NCI-H1092 treated with DMSO at 0.1 percent for 48 hours (cell line): ENCODE measurements around the gene ATP6V1C2.

Experiments used
- DNase-seq: peaks from one replicate; lab custom pipeline; 2025; lab: John Stamatoyannopoulos, UW

The ATP6V1C2 gene, protein sequence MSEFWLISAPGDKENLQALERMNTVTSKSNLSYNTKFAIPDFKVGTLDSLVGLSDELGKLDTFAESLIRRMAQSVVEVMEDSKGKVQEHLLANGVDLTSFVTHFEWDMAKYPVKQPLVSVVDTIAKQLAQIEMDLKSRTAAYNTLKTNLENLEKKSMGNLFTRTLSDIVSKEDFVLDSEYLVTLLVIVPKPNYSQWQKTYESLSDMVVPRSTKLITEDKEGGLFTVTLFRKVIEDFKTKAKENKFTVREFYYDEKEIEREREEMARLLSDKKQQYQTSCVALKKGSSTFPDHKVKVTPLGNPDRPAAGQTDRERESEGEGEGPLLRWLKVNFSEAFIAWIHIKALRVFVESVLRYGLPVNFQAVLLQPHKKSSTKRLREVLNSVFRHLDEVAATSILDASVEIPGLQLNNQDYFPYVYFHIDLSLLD

DNA sequence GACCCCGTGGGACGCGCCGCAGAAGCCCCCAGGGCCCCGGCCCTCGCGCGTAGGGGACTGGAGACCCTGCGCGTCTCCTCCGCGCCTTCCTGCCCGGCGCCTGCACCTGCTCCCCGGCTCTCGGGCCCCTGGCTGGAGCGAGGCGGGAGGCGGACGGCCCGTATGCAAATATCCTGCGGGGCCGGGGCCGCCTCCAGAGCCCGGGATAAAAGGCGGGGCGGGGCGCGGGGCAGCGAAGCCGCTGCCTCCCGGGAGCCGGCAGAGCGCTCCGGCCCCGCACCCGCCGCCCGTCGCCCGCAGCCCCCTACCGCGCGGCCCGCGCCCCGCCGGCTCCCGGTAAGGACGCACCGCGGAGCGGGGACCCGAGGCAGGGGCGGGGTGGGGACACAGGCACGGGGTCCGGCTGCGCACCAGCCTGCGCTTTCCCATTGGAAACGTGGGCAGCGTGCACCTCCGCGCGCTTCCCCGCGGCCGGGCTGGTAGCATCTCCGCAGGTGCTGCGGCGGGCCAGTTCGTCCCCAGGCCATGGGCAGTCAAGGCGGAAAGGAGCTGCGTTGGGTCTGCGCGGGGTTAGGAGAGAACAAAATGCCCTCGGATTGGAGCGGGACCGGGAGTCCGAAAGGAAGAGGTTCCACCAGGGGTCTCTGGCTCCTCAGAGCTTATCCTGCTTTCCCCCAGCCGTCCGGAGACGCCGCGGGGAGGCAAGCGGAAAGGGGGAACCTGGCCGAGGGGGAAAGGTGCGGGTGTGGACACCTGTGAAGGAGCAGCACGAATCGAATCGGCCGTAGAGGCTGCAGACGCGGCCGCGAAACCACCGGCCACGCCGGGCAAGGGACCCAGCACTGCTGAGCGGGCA lies at the start of gene ATP6V1C2:
Gene ATP6V1C2, plus strand, starts transcription at position 235 of the 856 bp plus-strand sequence. CDS start 1,220 bp downstream, outside the sequence.
- no peak for DNase-seq

DNA sequence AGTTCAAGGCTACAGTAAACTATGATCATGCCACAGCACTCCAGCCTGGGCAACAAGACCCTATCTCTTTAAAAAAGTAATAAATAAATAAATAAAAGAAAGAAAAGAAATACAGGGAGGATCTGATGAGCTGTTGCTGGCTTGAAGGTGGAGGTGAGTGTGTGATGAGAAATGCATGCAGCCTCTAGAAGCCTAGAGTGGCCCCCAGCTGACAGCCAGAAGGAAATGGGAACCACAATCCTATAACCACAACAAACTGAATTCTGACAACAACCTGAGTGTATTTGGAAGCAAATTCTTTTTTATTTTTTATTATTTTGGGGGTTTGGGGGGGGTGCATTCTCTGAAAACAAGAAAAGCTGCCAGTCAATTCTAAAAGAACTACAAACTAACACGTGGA lies 46.3 kb upstream of the ATP6V1C2 start:
- no peak for DNase-seq

DNA sequence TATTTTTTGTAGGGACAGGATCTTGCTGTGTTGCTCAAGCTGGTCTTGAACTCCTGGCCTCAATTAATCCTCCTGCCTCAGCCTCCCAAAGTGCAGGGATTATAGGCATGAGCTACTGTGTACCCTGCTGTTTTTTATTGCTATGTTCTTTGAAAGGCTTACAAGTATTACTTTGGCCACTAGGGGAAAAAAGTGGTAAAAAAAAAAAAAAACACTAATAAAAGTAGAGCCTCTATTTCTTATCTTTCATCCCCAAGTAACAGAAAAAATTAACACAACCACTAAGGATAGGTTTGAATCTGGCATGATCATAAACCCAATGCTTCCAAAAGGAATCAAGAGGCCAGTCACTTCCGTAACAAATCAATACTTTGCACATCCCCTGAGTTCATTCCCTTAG lies 43.2 kb upstream of the ATP6V1C2 start:
- no peak for DNase-seq

DNA sequence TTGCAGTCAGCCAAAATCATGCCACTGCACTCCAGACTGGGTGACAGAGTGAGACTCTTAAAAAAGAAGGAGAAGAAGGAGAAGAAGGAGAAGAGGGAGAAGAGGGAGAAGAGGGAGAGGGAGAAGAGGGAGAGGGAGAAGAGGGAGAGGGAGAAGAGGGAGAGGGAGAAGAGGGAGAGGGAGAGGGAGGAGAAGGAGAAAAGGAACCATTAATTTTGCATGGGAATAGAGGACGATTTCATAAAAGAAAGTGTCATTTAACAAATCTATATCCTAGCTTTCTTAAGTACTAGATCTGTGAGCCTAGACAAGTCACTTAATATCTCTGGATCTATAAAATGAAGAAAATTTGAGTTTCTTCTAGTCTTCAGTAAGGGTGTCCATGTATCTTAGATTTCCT lies 41.2 kb upstream of the ATP6V1C2 start:
- DNase-seq, result no peak

DNA sequence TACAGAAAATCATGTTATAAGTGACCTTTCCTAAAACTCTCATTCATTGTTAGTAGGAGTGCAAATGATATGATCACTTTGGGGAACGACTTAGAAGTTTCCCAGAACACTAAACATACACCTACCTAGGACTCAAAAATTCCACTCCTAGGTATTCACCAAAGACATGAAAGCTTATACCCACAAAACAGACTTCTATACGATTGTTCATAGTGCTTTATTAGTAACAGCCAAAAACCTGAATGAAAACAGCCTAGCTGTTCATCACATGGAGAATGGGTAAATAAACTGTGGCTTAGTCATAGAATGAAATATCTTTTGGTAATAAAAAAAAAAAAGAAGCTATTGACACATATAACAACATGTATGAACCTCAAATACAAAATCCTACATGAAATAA lies 40.5 kb upstream of the ATP6V1C2 start:
- DNase-seq, result no peak

DNA sequence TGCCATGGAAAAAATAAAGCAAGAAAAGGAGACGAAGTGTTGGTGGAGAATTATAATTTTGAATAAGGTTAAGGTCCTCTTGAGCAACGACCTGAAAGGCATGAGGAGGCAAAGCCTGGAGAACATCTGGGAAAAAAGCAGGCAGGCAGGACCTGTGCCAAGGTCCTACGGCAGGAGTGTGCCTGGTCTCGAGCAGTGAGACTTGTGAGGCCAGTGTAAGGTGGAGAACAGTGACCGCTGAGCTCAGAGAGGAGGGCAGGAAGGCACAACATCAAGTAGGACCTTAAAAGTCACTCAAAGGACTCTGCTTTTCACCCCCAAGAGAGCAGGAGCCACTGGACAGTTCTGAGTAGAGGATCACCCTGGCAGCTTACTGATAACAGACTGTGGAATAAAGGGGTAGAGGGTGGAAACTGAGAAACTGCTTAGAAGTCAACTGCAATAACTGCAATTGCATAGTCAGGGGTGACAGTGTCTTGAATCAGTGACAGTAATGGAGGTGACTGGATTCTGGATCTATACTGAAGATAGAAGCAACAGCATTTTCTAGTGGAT lies 35.2 kb upstream of the ATP6V1C2 start:
- no peak for DNase-seq

DNA sequence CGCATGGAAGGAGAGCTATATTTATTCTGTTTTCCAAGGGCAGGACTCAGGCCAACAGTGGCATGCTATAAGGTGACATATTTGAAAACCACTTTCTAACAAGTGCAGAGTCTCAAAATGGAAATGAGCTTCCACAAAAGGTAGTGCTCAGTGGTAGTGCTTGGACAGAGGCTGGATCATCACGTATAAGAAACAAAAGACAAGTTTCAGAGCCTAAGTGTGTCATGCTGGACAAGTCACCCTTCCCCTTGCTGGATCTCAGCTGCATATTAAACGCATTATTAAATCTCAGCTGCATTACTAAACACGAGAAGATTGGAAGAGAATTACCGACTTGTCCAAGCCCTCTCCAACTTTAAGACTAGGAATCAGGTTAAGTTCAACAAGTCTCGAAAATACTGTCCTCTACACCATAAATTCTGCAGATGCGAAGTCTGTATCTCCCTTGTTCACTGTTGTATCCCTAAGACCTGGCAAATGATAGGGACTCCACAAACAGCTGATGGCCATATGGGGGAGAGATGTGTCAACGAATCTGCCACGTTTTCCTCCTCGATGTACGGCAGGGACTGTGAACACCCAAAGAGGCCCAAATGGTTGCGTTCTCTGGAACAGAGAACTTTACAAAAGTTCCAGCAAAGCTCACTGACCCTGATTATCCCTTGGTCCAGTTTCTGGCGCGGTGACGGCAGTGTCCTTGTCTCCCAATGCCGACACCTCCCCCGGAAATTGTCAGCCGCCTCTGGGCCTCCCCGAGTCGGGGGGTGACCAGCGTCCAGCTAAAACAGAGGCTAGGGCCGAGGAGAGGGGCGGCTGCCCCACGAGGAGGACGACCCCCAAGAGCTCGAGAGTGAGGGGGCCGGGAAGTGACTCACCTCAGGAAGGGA lies 32.3 kb upstream of the ATP6V1C2 start:
- no peak for DNase-seq

DNA sequence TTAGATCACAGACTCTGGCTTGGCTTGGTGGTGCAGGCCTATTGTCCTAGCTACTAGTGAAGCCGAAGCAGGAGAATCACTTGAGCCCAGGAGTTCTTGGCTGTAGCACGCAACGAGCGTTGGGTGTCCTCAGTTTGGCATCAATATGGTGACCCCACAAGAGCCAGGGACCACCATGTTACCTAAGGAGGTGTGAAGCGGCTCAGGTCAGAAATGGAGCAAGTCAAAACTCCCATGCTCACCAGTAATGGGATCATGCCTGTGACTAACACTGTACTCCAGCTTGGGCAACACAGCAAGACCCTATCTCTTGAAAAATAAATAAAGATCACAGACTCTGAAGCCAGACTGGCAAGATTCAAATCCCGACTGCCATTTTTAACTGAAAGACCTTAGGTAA lies 29.9 kb upstream of the ATP6V1C2 start:
- DNase-seq, result no peak

DNA sequence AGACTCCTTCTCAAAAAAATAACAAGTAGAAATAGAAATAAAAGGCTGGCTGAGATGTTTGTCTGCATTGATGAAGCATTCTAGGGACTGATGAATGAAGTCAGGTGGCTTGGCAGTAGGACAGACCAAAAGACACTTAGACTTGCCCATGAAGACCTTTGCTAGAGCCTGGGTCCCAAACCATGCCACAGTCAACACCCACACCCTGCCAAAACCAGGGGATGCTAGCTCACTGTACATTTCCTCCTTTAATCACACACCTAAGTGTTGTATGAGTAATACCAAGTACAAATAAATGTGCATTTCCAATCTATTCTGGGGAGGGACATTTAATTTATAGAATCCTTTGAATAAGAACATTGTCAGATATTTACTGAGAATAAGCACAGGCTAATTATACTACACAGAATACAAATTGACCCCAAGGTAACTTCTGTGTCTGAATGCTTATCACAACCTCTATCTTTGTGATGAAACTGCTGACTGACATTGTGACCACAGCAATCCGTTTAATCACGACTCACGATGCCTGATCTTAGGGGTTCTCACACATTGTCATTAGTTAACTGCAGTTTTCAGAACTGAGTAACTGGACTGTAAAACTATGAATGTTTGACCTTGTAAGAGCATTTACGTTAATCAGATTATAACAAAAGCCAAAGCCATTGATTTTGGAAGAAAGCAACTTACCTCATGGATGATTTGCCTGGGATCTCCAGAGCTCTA lies 21.2 kb upstream of the ATP6V1C2 start:
- no peak for DNase-seq

DNA sequence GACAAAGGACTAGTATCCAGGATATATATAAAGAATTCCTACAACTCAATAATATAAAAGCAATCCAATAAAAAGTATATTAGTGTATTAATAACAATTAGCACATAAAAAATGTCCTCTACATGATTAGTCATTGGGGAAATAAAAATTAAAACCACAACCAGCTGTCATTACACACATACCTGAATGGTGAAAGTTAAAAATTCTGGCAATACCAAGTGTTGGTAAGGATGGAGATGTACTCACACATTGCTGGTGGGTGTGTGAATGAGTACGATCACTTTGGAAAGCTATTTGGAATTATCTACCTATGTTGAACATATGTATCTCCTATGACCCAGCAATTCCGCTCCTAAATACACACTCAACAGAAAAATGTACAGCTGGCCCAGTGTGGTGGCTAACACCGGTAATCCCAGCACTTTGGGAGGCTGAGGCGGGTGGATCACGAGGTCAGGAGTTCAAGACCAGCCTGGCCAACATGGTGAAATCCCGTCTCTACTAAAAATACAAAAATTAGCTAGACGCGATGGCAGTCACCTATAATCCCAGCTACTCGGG lies 17.3 kb upstream of the ATP6V1C2 start:
- DNase-seq, result no peak

DNA sequence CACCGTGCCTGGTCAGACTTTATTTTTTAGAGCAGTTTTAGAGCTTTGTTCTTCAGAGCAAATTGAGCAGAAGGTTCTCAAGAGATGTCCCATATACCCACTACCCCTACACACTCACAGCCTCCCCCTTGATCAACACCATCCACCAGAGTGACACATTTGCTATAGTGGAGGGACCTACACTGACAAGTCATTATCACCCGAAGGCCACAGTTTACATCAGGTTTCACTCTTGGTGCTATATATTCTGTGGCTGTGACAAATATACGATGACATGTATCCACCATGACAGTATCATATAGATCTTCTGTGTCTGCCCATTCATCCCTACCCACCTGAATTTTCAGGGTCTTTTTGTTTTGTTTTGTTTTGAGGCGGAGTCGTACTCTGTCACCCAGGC lies 15.4 kb upstream of the ATP6V1C2 start:
- no peak for DNase-seq

DNA sequence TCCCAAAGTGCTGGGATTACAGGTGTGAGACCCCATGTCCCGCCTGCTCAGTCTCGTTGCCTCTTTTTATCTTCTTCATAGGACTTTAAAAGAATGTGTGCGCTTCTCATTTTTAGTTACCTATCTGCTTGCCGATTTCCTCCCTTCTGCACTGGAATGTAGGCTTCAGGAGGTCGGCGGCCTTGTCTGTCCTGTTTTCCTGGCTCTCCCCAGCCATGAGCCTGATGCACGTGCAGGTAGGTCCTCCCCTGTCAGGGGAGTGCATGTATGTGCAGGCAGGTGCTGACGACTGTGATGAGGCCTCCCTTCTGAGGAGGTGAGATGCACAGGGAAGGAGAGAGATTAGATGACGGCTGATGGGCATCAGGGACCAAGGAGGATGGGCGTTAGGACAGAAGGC lies 13.6 kb upstream of the ATP6V1C2 start:
- no peak for DNase-seq

DNA sequence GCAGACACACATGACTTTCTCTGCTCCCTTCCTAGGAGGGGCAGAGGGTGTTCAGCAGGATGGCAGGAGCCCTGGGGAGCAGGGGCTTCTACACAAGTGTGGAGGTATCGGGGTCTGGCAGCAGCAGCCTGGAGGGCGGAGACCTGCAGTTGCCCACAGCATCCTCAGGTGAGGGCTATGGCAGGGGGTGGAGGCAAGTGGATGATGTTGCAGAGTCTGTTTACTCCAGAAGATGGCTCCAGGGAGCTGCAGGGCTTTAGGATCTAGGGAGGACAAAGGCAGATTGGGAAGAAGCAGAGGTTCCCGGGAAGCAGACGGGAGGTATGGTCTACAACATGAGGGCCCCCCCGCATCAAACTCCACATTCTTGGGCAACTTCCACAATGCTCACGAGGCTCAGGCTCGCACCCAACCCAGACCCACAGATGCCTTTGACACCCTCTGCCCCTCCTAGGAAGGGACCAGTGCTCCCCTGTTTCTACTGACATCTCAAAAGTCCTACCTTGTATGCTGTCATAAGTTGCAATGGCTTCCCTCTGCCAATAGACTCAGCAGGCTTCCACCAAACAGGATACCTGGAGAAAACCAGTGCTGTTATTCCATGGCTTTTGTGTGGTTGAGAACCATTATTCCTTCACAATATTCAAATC lies 12.0 kb upstream of the ATP6V1C2 start:
- DNase-seq, result peak; percentile 3

DNA sequence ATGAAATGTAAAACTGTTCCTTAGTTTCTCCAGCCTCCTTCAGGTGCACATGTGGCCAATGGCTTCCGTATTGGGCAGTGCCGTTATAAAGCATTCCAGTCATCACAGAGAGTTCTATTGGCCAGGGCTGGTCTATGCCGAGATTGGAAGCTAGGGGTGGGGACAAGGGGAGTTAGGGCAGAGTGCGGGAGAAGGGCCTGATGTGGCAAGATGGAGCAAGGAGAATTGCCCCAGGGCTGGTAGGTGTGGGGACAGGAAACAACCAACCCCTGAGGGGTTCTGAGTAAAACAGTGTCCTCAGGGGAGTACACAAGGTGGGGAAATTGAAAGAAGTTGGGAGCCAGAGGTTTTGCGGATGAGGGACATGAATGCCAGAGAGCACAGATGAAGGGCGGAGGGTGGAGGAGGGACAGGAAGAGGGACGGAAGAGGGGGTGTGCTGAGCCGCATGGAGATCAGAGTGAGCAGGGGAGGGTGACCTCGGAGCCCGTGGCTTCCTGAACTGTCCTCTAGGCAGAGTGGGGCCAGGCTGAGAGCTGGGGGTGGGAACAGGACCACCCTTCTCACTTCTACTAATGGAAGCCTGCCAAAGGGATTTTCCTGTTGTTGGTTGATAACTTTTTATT lies 9.1 kb upstream of the ATP6V1C2 start:
- DNase-seq, result no peak

DNA sequence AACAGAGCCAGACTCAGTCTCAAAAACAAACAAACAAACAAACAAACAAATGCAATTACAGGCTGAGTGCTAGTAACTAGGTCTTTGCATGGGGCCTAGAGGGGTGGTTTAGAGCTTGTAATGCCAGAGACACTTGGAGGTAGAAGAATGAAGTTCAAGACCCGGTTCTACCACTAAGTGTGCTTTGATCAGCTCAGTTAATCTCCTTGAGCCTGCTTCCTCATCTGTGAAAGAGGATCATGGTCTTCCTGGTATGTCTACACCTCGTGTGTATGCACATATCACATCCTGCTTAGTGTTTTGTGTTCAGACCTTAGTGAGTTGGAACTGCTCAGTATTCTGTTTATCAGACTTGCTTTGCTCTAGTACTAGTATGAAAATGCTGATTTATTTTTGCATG lies 4.8 kb upstream of the ATP6V1C2 start:
- no peak for DNase-seq

DNA sequence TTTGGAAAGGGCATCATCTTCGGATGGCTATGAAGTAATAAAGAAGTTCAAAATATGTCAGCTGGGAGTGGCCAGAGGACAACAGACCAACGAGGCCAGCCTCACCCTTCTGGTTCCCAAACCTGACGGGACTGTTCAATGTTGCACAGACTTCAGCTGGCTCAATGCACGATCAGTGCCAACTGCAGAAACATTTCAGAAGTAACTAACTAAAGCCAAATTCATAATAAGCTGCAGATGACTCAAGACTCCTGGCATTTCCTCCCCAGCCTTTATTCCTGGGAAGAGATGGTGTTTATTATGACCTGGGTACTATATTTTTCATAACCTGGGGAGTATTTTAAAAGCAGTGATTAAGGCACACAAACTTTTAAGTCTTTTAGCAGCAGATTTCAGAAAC lies 3.8 kb upstream of the ATP6V1C2 start:
- DNase-seq, result no peak

DNA sequence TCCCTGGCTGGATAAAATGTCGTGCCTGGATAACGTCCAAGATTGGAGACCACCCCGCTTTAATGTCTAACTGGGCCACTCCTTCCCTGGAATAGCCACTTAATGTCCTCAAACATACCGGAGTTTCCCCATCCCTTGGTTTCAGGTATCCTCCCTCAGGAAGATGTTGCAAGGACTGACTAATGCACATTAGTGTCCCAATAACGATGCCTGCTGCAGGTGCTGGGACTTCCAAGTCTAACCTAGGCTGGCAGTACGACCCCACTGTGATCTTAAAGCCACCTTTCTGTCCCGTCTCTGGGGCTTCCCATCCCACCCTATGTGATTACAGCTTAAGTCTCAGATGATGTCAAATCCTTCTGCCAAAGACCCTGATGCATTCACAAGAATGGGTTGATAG lies 1.1 kb upstream of the ATP6V1C2 start:
- DNase-seq, result no peak

DNA sequence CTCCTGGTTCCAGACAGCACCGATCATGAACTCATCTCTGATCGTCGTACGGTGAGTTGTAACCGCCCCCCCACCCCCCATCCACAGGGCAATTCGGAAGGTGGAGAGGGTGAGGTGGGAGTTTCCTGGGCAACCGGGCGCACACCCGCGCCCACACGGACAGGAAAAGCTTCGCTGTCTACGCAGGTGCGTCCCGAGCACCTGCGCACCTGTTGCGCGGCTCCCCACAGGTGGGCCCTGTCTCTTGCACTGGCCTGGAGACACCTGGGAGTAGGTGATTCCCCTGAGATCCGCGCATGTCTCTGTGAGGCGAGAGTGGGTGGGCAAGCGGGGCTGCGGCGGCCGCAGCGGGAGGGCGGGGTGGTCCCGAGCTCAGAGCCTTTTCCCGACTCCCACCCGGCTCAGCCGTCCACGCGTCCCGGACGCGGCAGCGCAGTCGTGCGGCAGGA lies 459 bp upstream of the ATP6V1C2 start:
- DNase-seq, result no peak

DNA sequence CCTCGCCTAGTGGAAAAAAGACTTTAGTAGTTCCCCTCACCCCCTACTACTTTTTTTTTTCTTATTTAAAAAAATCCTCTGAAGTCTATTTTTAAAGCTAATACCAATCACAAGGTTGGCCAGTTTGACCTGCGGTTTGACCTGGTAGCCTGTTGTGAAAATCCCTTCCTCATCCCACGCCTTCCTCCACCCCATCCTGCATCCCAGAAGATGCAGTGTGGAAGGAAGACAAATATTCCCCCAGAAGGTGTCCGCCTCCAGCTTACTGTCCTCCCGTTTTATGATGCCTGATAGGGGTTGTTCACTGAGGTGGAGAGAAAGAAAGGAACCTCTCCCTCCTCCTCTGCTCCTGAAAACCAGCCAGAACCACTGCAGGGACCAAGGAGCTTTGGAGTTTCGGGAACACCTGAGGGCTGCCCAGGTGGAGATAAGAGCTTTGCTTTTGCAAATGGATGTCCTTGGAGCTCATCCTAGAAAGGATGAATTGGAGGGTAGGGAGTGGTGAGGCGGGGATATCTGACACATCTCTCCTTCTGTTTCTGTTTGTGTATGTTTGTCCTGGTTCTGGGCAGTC lies 909 bp downstream of the ATP6V1C2 start:
- DNase-seq, result no peak
